HG02973 (cell line): ENCODE results near the gene LHFPL5.

Experiments used
- ATAC-seq: cut with Tn5 transposase; IDR thresholded peaks from one replicate; pipeline ENCODE4 v1.9.1; 2021; ENCODE audit warnings: moderate library complexity; ENCODE audit not compliant: unreplicated experiment

The LHFPL5 gene

DNA sequence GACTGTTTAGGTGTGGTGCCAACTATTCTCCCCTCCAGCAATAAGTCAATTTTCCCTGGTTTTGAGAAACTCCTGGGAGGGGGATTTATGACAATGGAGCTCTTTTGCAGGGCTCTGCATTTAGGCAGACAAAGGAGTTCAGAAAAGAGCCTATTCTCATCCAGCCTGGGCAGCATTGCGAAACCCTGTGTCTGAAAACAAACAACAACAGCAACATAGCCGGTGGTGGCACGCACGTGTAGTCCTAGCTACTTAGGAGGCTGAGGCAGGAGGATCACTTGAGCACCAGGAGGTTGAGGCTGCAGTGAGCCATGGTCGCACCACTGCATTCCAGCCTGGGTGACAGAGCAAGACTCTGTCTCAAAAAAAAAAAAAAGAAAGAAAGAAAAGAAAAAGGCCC, 14.5 kb upstream of the LHFPL5 start:
- ATAC-seq = no peak

DNA sequence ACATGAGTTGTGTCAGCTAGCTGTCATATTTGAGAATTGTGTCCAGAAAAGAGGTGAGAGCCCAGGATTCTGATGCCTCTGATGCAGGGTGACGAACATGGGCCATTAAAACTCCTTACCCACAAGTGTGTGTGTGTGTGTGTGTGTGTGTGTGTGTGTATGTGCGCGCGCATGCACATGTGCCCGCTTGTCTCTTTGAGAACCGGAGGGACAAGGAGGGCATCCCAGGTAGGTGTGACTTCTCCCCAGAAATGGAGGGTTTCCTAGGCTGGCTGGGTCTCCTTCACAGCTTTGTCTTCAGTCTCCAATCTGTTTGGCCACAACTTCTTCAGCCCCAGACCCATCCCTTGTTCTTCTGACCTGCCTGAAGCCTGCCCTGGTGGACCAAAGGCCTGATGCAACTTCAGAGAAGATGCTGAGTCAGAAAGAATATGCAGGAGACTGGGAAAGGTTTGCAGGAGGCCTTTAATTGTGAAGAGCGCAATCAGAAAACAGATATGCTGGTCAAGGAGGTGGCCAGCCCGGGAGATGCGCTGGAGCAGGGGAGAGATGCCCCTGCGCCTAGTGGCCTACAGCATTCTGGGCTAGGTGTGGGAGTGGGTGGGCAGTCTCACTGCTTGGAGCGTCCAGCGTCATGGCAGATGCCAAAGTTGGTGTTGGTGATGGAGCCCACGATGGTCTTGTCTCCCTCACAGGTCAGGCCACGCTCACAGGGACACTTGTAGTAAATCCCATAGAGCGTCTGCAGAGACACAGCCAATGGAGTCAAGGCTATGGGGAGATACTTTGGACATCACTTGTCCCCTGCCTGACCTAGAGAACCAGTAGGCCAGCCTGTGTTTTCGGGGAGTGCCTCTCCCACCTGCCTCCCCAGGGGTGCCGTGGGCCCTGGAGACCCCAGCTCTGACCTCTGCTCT, 10.4 kb upstream of the LHFPL5 start:
- no peak for ATAC-seq

DNA sequence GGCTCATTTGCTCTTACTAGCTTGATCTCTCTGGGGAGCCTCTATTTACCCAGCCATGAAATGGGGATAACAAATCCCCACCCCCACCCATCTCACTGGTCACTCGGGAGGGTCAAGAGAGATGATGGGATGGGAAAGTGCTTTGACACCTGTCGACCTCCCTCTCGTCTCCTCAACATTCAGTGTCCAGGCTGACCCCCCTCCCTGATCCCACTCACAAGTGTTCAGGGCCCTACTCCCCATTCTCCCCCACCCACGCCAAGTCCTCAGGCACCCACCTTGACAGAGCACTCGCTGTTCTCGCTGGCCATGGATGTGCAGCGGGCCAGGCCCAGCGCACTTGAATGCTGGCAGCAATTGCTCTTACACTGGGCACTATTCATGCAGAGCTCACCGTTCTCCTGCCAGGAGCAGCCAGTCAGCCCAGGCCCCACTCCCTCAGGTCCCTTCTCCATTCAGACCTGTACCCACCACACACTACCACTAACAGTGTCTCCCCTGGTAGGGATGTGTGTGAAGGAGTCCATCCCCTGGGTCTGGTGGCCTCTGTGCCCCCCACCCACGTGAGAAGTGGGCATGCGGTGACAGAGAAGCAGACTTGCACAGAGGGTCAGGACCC, 9.6 kb upstream of the LHFPL5 start:
- ATAC-seq = no peak

DNA sequence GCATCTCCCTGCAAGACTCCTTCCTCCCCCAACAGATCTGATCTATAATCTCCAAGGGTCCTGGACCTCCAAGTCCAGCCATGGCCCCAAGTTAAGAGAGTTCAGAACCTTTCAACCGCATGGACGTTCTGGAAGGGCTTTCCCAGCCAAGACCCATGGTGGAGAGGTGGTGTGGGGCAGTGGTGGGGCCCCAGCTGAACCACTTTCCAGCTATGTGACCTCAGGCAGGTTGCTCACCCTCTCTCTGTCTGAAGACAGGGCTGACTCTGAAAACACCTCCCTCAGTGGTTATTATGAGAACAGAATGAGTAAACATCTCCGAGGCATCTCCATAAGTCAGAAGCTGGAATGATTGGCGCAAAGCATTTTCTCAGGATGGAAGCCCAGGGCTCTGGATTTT, 8.9 kb upstream of the LHFPL5 start:
- no peak for ATAC-seq

DNA sequence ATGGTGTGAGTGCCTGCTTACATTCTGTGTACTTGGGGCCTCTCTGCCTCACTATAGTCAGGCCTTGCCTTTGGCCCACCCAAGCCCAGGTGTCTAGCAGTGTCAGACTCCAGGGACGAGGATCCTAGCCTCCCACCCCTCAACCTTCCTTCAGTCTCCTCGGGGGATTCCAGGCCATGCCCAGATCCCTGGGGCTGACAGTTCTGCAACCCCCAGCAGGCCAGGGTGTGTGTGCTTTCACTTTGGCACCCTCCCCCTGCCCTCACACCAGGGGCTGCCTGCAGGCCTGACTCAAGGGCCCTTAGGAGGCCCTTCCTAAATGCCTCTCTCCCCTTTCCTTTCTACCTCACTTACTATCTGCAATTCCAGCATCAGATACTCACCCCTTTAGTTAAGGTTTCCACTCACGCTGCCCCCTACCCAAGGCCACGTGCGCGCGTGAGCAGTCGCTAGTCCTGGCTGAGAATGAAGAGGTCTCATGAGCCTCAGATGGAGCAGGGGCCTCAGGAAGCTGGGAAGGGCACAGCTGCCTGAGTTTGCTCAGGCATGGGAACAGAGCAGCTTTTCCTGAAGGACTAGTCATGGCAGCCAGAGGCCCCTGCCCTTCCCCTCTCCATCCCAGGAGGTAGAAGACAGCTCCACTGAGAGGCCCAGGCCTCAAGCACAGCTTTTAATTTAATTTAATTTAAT, 7.2 kb upstream of the LHFPL5 start:
- no peak for ATAC-seq

DNA sequence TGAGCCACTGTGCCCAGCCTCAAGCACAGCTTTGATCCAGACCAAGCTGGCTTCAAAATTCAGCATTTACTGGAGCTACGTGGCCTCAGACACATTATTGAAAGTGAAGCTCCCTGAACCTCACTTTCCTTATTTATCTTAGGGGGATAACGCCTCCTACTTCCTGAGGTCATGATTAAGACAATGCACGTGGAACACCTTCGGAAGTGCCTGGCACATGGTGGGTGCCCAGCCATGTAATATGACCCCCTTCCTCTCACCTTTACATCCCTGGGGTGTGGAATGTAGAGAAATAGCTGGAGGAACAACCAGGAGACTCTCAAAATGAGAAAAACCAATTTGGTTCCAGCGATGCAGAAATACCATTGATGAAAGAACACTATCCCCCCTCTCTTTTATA, 6.4 kb upstream of the LHFPL5 start:
- no peak for ATAC-seq

DNA sequence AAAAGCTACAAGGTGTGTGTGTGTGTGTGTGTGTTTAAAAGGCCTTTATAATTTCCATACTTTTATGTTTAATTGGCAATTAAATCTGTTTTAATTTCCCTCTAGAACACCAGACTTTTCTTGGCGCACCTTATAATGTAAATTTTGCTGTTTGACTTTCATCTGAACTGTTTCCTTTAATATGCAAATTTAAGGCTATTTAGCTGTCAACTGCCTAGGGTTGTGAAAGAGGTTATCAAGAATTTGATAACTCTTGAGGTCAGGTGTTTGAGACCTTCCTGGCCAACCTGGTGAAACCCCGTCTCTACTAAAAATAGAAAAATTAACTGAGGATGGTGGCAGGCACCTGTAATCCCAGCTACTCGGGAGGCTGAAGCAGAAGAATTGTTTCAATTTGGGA, 4.0 kb upstream of the LHFPL5 start:
- no peak for ATAC-seq

DNA sequence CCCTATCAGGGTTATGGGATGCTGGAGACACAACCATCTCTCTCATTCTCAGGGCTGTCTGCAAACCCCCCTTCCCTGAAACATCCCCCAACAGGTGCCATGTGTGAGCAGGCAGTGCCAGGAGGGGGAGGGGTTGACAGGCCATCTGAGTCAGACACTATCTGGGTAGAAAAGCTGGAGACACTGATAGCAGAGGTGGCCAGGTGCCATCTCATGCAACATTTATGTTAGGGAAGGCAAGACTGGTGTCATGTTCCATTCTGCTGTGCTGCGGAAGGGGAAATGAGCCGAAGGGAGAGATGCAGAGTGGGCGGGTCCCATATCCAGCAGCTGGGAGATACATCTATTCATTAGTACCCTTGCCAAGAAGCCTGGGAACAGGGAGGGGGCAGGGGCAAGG, 3.5 kb downstream of the LHFPL5 start:
- no peak for ATAC-seq

DNA sequence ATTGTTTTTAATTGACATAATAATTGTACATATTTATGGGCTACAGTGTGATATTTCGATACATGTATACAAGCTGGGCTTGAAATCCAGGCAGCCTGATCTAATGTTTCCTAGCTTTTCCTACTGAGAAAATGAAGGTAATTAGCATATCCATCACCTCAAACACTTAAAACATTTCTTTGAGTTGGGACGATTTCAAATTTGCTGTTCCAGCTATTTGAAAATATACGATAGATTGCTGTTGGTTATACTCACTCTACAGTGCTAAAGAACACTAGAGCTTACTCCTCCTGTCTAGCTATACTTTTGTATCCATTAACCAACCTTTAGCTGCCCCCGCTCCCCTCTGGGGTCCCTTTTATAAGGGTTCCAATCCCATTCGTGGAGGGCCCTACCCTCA, 4.7 kb downstream of the LHFPL5 start:
- ATAC-seq = no peak

DNA sequence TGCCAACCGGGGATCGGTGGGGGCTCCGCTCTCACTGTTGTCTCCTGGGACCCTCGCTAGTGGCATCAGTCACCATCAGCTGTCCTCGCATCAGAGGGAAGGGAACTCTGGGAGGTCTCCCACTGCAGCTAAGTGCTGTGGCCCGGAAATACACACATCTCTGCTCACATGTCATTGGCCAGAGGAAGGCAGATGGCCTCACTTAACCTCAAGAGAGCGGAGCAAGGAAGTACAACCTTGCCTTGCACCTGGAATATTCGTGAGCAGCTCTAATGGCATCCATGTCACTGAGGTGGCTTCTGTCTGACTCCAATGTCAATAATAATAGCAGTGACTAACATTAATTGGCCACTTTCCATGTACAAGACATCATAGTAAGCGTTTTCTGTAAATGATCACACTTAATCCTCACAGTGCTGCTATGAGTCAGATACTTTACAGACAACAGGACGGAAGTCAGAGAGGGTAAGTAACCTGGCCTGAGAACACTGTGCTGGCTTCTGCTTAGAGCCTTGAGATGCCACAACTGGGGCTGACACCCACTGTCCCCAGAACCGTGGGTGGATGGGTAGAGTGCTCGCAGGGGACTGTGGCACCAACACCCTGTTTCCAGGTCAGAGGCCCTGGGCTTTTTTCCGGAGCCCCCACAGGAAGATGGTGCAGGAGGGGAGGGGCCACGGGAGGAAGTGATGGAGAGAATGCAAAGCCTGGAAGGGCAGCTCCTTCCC, 6.0 kb downstream of the LHFPL5 start:
- ATAC-seq = no peak

DNA sequence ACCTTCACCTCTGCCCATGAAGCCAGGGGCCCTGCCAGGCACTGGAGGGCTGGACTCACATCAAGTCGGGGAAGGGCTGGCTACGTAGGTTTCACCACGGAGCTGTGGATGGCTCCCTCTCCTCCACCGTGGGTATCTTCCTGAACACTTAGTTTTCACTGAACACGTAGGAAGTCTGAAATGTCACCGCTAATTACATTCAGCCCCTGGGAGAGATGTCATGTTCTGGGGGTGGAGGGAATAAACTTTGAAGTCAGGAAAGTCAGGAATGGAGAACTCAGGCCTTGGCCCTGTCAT, 6.5 kb downstream of the LHFPL5 start:
- no peak for ATAC-seq

DNA sequence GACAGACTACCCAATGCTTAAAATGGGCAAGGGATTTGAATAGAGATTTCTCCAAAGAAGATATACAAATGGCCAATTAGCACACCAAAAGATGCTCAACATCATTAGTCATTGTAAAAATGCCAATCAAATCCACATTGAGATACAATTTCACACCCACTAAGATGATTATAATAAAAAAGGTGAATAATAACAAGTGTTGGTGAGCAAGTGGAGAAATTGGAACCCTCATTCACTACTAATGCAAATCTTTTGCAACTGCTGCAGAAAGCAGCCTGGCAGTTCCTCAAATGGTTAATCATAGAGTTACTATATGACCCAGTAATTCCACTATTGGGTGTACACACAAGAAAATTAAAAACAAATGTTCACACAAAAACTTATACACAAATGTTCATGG, 12.4 kb downstream of the LHFPL5 start:
- ATAC-seq = no peak

DNA sequence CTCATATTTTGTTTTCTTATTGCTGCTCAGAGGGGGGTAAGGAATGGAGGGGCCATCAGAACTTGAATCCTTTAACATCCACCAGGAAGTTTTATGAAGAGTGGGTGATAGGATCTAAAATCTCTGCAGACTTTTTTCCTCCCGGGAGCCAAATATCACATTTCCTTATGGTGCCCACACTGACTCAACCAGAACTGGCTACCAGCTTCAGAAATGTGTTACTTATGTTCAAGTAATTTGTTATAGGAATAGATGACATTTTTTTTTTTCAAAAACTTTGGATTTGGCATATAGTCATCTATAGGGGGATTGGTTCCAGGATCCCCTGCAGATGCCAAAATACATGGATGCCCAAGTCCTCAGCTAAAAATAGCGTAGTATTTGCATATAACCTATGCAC, 18.4 kb downstream of the LHFPL5 start:
- no peak for ATAC-seq

DNA sequence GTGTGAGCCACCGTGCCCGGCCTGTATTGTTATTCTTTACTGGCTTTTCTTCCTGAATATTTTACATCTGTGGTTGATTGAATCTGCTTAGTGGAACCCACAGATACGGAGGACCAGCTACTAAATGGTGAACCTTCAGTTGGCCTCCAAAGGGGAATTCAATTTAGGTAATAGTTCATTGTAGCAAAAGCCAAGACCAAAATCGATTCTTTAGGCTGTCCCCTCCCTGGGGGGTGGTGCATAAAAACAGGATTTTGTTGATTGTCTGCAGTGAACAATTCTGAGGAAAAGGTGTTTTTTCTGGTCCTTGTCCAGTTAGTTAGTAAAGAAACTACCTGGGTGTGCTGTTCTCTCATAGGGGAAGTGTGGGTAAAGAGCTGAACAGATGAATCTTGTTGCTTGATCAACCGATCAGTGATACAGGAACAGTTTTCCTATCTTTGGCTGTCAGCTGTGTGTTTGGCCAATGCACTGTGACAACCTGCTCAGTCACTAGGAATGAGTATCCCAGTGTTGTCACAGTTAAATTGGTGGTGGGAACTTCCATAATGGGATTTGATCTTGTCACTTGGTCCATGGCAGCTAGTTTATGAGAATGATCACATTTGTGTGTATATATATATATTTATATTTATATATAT, 19.5 kb downstream of the LHFPL5 start:
- ATAC-seq = no peak

DNA sequence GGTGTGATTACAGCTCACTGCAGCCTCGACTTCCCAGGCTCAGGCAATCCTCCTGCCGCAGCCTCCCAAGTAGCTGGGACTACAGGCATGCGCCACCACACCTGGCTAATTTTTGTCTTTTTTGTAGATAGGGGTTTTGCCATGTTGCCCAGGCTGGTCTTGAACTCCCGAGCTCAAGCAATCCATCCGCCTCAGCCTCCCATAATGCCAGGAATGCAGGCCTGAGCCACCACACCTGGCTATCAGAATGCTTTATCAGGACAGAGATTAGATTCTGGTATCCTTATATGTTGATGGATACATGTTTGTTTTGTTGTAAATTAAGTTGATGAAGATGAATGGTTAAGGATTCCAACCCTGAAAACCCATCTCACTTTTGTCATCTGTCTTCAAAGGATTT, 24.2 kb downstream of the LHFPL5 start:
- no peak for ATAC-seq

DNA sequence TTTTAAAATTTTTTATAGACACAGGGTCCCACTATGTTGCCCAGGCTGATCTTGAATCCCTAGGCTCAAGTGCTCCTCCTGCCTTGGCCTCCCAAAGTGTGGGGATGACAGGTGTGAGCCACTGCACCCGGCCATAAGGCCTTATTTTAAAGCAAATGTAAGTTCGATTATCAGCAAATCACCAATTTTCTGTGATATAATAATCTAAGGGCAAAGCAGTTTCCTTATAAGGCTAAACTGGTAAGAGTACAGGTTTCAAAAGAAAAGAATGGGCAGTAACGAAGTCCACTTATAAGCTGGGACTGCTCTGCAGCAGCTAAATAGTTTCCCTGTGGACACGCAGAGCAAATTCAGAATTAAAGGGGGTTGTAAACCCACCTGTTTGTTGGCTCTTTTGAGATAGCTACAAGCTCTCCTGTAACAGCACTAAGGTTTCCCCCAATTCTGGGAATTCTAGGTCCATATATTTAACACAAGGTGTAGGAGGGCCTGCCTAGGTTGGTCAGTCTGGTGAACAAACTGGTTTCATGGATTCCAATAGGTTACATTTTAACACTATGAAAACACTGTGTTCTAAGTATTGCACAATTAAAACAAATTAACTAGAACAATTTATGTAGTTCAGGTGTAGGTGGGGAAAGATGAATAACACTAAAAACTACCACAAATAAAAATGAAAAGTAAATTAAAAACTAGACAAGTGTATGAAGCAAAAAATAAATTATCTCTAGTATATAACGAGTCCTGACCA, 26.3 kb downstream of the LHFPL5 start:
- ATAC-seq = no peak

DNA sequence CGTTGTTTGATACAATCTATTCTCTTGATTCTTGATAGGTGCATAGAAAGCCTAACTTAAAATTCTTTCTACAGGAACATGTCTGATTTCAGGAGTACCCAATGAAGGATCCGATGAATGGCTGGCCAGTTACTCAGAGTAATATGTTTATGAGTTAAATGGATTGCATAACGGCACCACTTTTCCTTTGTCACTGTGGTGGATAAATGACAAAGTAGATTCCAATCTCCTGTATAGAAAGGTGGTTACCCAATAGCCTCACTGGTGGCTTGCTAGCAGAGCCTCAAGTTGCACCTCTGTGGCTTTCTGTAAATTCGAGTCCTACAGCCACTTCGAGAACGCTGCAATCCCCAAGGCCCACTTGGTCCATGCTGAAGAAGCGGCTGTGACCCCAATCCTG, 28.4 kb downstream of the LHFPL5 start:
- no peak for ATAC-seq

DNA sequence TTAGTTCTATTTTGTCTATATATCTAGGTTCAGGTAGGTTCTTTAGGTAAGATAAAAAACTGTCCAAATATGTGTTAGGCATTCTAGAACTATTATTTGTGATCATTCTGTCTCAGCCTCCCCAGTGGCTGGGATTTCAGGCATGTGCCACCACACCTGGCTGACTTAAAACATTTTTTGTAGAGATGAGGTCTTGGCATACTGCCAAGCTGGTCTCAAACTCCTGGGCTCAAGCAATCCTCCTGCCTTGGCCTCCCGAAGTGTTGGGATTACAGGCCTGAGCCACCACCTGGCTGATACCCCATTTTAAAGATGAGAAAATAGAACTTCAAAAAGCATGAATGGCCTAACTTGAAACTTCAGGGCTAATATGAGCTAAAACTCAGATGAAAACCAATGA, 33.9 kb downstream of the LHFPL5 start:
- no peak for ATAC-seq

DNA sequence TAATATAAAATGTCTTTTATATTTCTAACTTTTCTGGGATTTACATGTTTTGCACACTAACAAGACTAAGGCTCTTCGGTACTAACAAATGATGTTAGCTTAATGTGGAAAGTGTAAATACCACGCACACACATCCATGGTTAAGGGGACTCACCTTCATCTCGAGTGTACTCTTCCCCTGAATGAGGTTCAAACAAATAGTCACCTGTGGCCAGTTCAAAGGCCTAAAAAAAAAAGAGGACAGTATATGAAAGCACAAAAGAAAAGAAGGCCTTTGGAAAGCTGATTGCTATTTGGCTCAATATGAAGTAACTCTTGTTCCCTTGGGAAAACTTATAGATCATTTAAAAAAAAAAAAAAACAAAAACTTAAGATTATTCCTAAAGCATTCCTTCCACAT, 37.2 kb downstream of the LHFPL5 start:
- no peak for ATAC-seq

DNA sequence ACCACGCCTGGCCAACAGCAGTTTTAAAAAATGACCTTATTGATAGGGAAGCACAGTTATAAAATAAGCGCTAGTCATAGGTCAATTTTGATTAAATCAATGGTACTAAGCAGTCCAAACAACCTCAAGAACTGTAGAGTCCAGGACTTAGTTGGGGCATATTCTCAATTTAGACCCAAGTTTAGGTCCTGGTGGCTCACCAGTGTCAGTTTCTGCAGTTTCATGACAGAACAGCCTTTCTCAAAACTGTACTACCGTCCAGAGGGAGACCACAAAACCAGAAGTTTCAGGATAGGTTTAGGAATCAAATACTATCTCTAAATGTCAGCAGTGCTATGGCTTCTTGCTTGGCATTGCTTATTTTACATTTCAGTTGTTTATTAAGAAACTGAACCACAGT, 39.1 kb downstream of the LHFPL5 start:
- ATAC-seq = no peak
